ENCODE data around the gene DCTD.

- no peak for TF ChIP-seq CTCF (IDR thresholded peaks at IDR 0.05; ENCODE audit: insufficient read depth, low read length, poor library complexity, severe bottlenecking)
- TF ChIP-seq EZH2phosphoT487 (conservative IDR thresholded peaks at IDR 0.05; ENCODE audit: low read length), result no peak
These were observed 27.5 kb upstream of the DCTD start for GRCh38 chr4:182944484-182945213.

Measured in SU-DHL-6 (cell line).